Heart right ventricle (tissue), 16 donors: Measurements from ENCODE around the gene WDR64. TPM values are rescaled to one million over a fixed set of nuclear protein-coding genes. Genes with fewer than 3 reads are reported as not detected.
"Not testable (repeated sequence)": the region's sequence is repeated elsewhere in the genome, so short reads cannot be mapped to it uniquely, and the experiment has no call there.

Experiments used
- ATAC-seq, 8 donors: fragments of 200-7000 bp; cut with Tn5 transposase; one replicate each; pipeline ENCODE4 v1.9.1; 2020; ENCODE audit warnings: mild to moderate bottlenecking in 8 of 8, moderate library complexity in 8 of 8, moderate number of reproducible peaks in 1 of 8
- DNase-seq, 2 donors: peaks; one replicate each; pipeline ENCODE4 v3.0.0-alpha.2; 2020
- H3K27ac ChIP-seq, 10 donors: fragments of 200-600 bp; sonication (generic) in 2 of 10; one replicate each; pipeline versions ENCODE4 v1.5.0 to v1.8.0; 2020 to 2022; ENCODE audit warnings: mild to moderate bottlenecking in 3 of 10
- H3K27me3 ChIP-seq, 7 donors: fragments of 200-600 bp; one replicate each; pipeline ENCODE4 v1.8.0; 2021 to 2022; ENCODE audit warnings: mild to moderate bottlenecking in 2 of 7
- H3K36me3 ChIP-seq, 9 donors: fragments of 200-600 bp; sonication (generic) in 1 of 9; one replicate each; pipeline versions ENCODE4 v1.5.0 to v1.8.0; 2020 to 2022; ENCODE audit warnings: mild to moderate bottlenecking in 2 of 9
- H3K4me1 ChIP-seq, 9 donors: fragments of 200-600 bp; sonication (generic) in 1 of 9; one replicate each; pipeline versions ENCODE4 v1.5.0 to v1.8.0; 2020 to 2022; ENCODE audit warnings: mild to moderate bottlenecking in 4 of 9
- H3K4me3 ChIP-seq, 10 donors: fragments of 200-600 bp; sonication (generic) in 2 of 10; one replicate each; pipeline versions ENCODE4 v1.5.0 to v1.8.0; 2020 to 2022; ENCODE audit warnings: mild to moderate bottlenecking in 7 of 10, moderate library complexity in 2 of 10
- H3K9me3 ChIP-seq, 11 donors: fragments of 200-600 bp in 10 of 11; sonication (generic) in 2 of 11; one replicate each; pipeline versions ENCODE4 v1.5.0 to v1.8.0; 2013 to 2022; ENCODE audit warnings: mild to moderate bottlenecking in 2 of 11, control low read depth in 1 of 11, moderate library complexity in 1 of 11
- CTCF ChIP-seq, 9 donors: fragments of 200-600 bp; sonication (generic) in 2 of 9; IDR thresholded peaks; one replicate each; pipeline versions ENCODE4 v1.5.0 to v1.8.0; 2021 to 2022; ENCODE audit warnings: antibody characterized with exemption in 9 of 9, mild to moderate bottlenecking in 5 of 9, moderate library complexity in 1 of 9
- WGBS, 2 donors: extraction: QIAGEN DNeasy Blood & Tissue Kit; methylation state at CpG; one replicate each; pipeline ENCODE4 v1.1.7; 2013; ENCODE audit warnings: inconsistent platforms in 1 of 2; 5-methylcytosine and 5-hydroxymethylcytosine counted together
- intact Hi-C, 10 donors: fragments of 100-400 bp; cut with DNase I; formaldehyde crosslinking; loops; one replicate each; pipeline versions ENCODE4 v1.11.1 to v1.14.2; 2022
- polyA plus RNA-seq, 2 donors: library from polyadenylated mRNA; stranded (reverse); fragments of 200-250 nt; gene quantifications; one replicate each; pipeline ENCODE4 v1.2.3, GENCODE V29; 2013
- total RNA-seq, 10 donors: library from RNA; stranded (reverse); fragmentation: NEBNext Ultra II Directional in 3 of 10; extraction: Animal tissue kit (Norgen Biotek cat#: 25700) in 3 of 10; gene quantifications; one replicate each; pipeline versions ENCODE4 v1.2.1 to v1.2.4, GENCODE V29; 2021 to 2023
- donor health status: Arrhythmogenic right ventricular cardiomyopathy.
- donor health status: ischemic (EF 13 %, LVEDD 7.1; RV severe dilation, severe dysfunction).
- donor health status: healthy with polysubstance abuse.
- donor health status: DM: no; HTN: yes; CAD: no.
- donor health status: DM: no; HTN: no; CAD: no.
- donor health status: ischemic (EF 25% LVEDD 6.9; RV normal size, moderate dysfunction).
- donor health status: ischemic (EF 25% LVEDD 5.7; RV mildly dilated, moderate dysfunction).
- donor health status: healthy.
- donor health status: DM: yes; HTN: yes; CAD: no.
- donor health status: Ischemic cardiomyopathy.
- donor health status: ischemic (EF 35%, LVEDD 5.7; RV mildly dilated, moderate dysfunction).
- donor health status: nonischemic (EF 11% LVEDD 7.7; RV severe dilation, severe dysfunction).
- donor health status: DM: yes; HTN: yes; CAD: no.
- donor health status: PGD.
- donor health status: ischemic (EF 29% LVEDD 5.4; RV normal size, mild dysfunction).
- donor health status: nonischemic (EF 23%, LVEDD 6.1; RV moderate dilation, normal function).

Gene WDR64
- total and polyA plus RNA-seq, 12 donors: 0.59 TPM; not detected in 11

GRCh38 chr1:241802863-241803262 lies 150.8 kb downstream of the WDR64 start:
- Histone ChIP-seq H3K36me3 (no peaks in the 10 kb centered on the region), H3K9me3 (no peaks in the 10 kb centered on the region), H3K27me3 (no peaks in the 10 kb centered on the region), H3K4me1 (no peaks in the 10 kb centered on the region), H3K4me3 (no peak overlapping the region), H3K27ac (no peak overlapping the region)
- no peak for TF ChIP-seq CTCF (IDR thresholded peaks at IDR 0.05)
- WGBS, 2 donors: 81 to 91% methylated on average over 3 of the region's 3 CpGs
- ATAC-seq (no peak), DNase-seq (no peak)
- intact Hi-C loops: no loop called here

GRCh38 chr1:241804706-241805105 lies 152.6 kb downstream of the WDR64 start:
- intact Hi-C loops, H3K4me3 ChIP-seq, H3K27me3 ChIP-seq, H3K27ac ChIP-seq, H3K36me3 ChIP-seq, H3K9me3 ChIP-seq, DNase-seq, H3K4me1 ChIP-seq, ATAC-seq: not testable (repeated sequence)
- 74 to 76% methylated on average over 4 of the region's 4 CpGs for WGBS, 2 donors

- DNase-seq: no peak
Observed at GRCh38 chr1:241808265-241808664, 156.2 kb downstream of the WDR64 start.

GRCh38 chr1:241810769-241811405 lies 158.8 kb downstream of the WDR64 start:
- intact Hi-C loops: no loop called here
- no peaks in the 10 kb centered on the region for H3K36me3 ChIP-seq
- H3K9me3 ChIP-seq: no peaks in the 10 kb centered on the region
- no peaks in the 10 kb centered on the region for H3K4me1 ChIP-seq
- no peak overlapping the region for H3K4me3 ChIP-seq
- TF ChIP-seq CTCF (IDR thresholded peaks at IDR 0.05): no peak
- WGBS, 2 donors: 78 to 83% methylated on average over 8 of the region's 8 CpGs
- ATAC-seq: no peak
- no peak overlapping the region for H3K27ac ChIP-seq
- DNase-seq: no peak
- H3K27me3 ChIP-seq: peaks cover 0 to 4% (median 0%) of the 10 kb centered on the region in 7 donors

More at GRCh38 chr1:241808265-241808664, 156.2 kb downstream of the WDR64 start:
- Histone ChIP-seq H3K27me3 (no peaks in the 10 kb centered on the region), H3K4me1 (no peaks in the 10 kb centered on the region), H3K9me3 (no peaks in the 10 kb centered on the region), H3K36me3 (no peaks in the 10 kb centered on the region), H3K4me3 (no peak overlapping the region), H3K27ac (no peak overlapping the region)
- intact Hi-C loops: no loop called here
- WGBS, 2 donors: 60 to 61% methylated on average over 2 of the region's 2 CpGs
- TF ChIP-seq CTCF (IDR thresholded peaks at IDR 0.05): no peak
- no peak for ATAC-seq

GRCh38 chr1:241813768-241814320 lies 161.8 kb downstream of the WDR64 start:
- H3K36me3 ChIP-seq: no peaks in the 10 kb centered on the region
- TF ChIP-seq CTCF (IDR thresholded peaks at IDR 0.05): no peak
- WGBS, 2 donors: 80 to 92% methylated on average over 8 of the region's 8 CpGs
- H3K9me3 ChIP-seq: no peaks in the 10 kb centered on the region
- peaks cover 0 to 7% (median 0%) of the 10 kb centered on the region in 7 donors for H3K27me3 ChIP-seq
- H3K4me3 ChIP-seq: no peak overlapping the region
- H3K27ac ChIP-seq: no peak overlapping the region
- H3K4me1 ChIP-seq: no peaks in the 10 kb centered on the region
- intact Hi-C loops: no loop called here
- ATAC-seq (no peak), DNase-seq (no peak)
